Gastrocnemius medialis (tissue), 4 donors: ENCODE measurements around the gene GPR143. TPM values are rescaled to one million over a fixed set of nuclear protein-coding genes. Genes with fewer than 3 reads are reported as not detected.

Experiments used
- ATAC-seq, 2 donors: fragments of 150-250 bp; one replicate each; pipeline ENCODE4 v1.9.1; 2016
- DNase-seq, 2 donors: peaks; one replicate each; pipeline ENCODE4 v3.0.0-alpha.2; 2019
- H3K27ac ChIP-seq, 4 donors: fragments of 200-600 bp; sonication (generic); 1 replicate in 1 of 4; 2 replicates in 3 of 4; pipeline ENCODE4 v1.5.1; 2016 to 2018; ENCODE audit warnings: mild to moderate bottlenecking in 2 of 4, moderate library complexity in 1 of 4
- H3K27me3 ChIP-seq, 3 donors: fragments of 200-600 bp; sonication (generic) in 2 of 3; 1 replicate in 1 of 3; 2 replicates in 2 of 3; pipeline versions ENCODE4 v1.5.1 to v1.6.0; 2016 to 2019; ENCODE audit warnings: mild to moderate bottlenecking in 1 of 3, moderate library complexity in 1 of 3
- H3K36me3 ChIP-seq, 2 donors: fragments of 200-600 bp; sonication (generic) in 1 of 2; one replicate each; pipeline ENCODE4 v1.5.1; 2017 to 2018
- H3K4me1 ChIP-seq, 2 donors: fragments of 200-600 bp; sonication (generic) in 1 of 2; one replicate each; pipeline ENCODE4 v1.5.1; 2016 to 2017; ENCODE audit warnings: mild to moderate bottlenecking in 2 of 2
- H3K4me3 ChIP-seq, 4 donors: fragments of 200-600 bp; sonication (generic) in 3 of 4; 1 replicate in 1 of 4; 2 replicates in 3 of 4; pipeline ENCODE4 v1.5.1; 2016 to 2019; ENCODE audit warnings: mild to moderate bottlenecking in 2 of 4
- H3K9me3 ChIP-seq, 3 donors: fragments of 200-600 bp; sonication (generic) in 2 of 3; 1 replicate in 1 of 3; 2 replicates in 2 of 3; pipeline ENCODE4 v1.5.1; 2016 to 2019
- CTCF ChIP-seq, 5 experiments: fragments of 450-650 bp in 3 of 5; fragments of 200-600 bp in 2 of 5; sonication (generic) in 2 of 5; IDR thresholded peaks in 4 of 5; conservative IDR thresholded peaks in 1 of 5; 1 replicate in 4 of 5; 2 replicates in 1 of 5; pipeline ENCODE4 v1.5.1; 2016 to 2019; ENCODE audit warnings: antibody characterized with exemption in 5 of 5, mild to moderate bottlenecking in 3 of 5, moderate library complexity in 3 of 5
- POLR2A ChIP-seq, 2 donors: fragments of 450-650 bp; IDR thresholded peaks; one replicate each; pipeline ENCODE4 v1.6.1; 2017; ENCODE audit warnings: antibody characterized with exemption in 2 of 2, mild to moderate bottlenecking in 2 of 2, moderate library complexity in 2 of 2
- in situ Hi-C, 4 donors: fragments of 200-750 bp; cut with MboI; loops; one replicate each; pipeline versions ENCODE4 v1.15.0 to v1.8.0; 2017; ENCODE audit warnings: low sequenced_read_pairs in 4 of 4
- intact Hi-C: fragments of 100-400 bp; cut with DNase I; formaldehyde crosslinking; loops from one replicate; pipeline ENCODE4 v1.15.1; 2023; ENCODE audit warnings: low total_unique reads
- total RNA-seq, 4 donors: library from RNA; depleted of rRNA; stranded (reverse); fragments of >200 nt; gene quantifications; one replicate each; pipeline versions ENCODE4 v1.1.0 to v1.2.3, GENCODE V29; 2016

GPR143 gene
- total RNA-seq, 4 donors from 2014 or later, result not detected

- no peak overlapping the region for H3K4me3 ChIP-seq
- intact Hi-C loops (no loop called here), in situ Hi-C loops (no loop called here)
Observed at GRCh38 chrX:9681422-9681821, 84.2 kb downstream of the GPR143 start.

GRCh38 chrX:9681011-9681410 lies 84.6 kb downstream of the GPR143 start:
- DNase-seq, result no peak
- in situ Hi-C loops (no loop called here), intact Hi-C loops (no loop called here)
- no peaks in the 10 kb centered on the region for H3K9me3 ChIP-seq
- TF ChIP-seq POLR2A (IDR thresholded peaks at IDR 0.05) (no peak), CTCF (IDR thresholded peaks at IDR 0.05 in 4 of 5, conservative IDR thresholded peaks at IDR 0.05 in 1 of 5) (no peak)
- H3K27ac ChIP-seq, result no peak overlapping the region
- no peak overlapping the region for H3K4me3 ChIP-seq
- H3K4me1 ChIP-seq, result no peaks in the 10 kb centered on the region
- H3K36me3 ChIP-seq, result no peaks in the 10 kb centered on the region
- H3K27me3 ChIP-seq, result no peaks in the 10 kb centered on the region
- ATAC-seq, result no peak

More at GRCh38 chrX:9681422-9681821, 84.2 kb downstream of the GPR143 start:
- Histone ChIP-seq H3K27ac (no peak overlapping the region), H3K27me3 (no peaks in the 10 kb centered on the region), H3K9me3 (no peaks in the 10 kb centered on the region), H3K4me1 (no peaks in the 10 kb centered on the region), H3K36me3 (no peaks in the 10 kb centered on the region)
- ATAC-seq, result no peak
- TF ChIP-seq CTCF (IDR thresholded peaks at IDR 0.05 in 4 of 5, conservative IDR thresholded peaks at IDR 0.05 in 1 of 5) (no peak), POLR2A (IDR thresholded peaks at IDR 0.05) (no peak)
- no peak for DNase-seq

- in situ Hi-C loops (no loop called here), intact Hi-C loops (loop anchor here (10.0 kb wide), 1 partner anchor 214 kb away; the partner anchor contains the start of gene TBL1X)
- ATAC-seq, result no peak
- H3K27me3 ChIP-seq, result no peaks in the 10 kb centered on the region
- H3K4me1 ChIP-seq, result no peaks in the 10 kb centered on the region
- DNase-seq, result no peak
- H3K4me3 ChIP-seq, result no peak overlapping the region
- TF ChIP-seq CTCF (IDR thresholded peaks at IDR 0.05 in 4 of 5, conservative IDR thresholded peaks at IDR 0.05 in 1 of 5), result no peak
- TF ChIP-seq POLR2A (IDR thresholded peaks at IDR 0.05), result no peak
- no peaks in the 10 kb centered on the region for H3K36me3 ChIP-seq
- no peak overlapping the region for H3K27ac ChIP-seq
- H3K9me3 ChIP-seq, result no peaks in the 10 kb centered on the region
Observed at GRCh38 chrX:9678215-9678965, 87.3 kb downstream of the GPR143 start.

- intact Hi-C loops, result loop anchor here (10.0 kb wide), 1 partner anchor 212 kb away; the partner anchor contains the start of gene TBL1X
- DNase-seq, result no peak
- Histone ChIP-seq H3K9me3 (no peaks in the 10 kb centered on the region), H3K4me3 (no peak overlapping the region), H3K4me1 (no peaks in the 10 kb centered on the region), H3K27me3 (no peaks in the 10 kb centered on the region), H3K36me3 (no peaks in the 10 kb centered on the region), H3K27ac (no peak overlapping the region)
- TF ChIP-seq POLR2A (IDR thresholded peaks at IDR 0.05) (no peak), CTCF (IDR thresholded peaks at IDR 0.05 in 4 of 5, conservative IDR thresholded peaks at IDR 0.05 in 1 of 5) (no peak)
- in situ Hi-C loops, result no loop called here
- ATAC-seq, result no peak
Observed at GRCh38 chrX:9677098-9677739, 88.4 kb downstream of the GPR143 start.
